ENCODE data around the gene AGO3. TPM values are rescaled to one million over a fixed set of nuclear protein-coding genes. Genes with fewer than 3 reads are reported as not detected.
A peak's percentile ranks its signal among the peaks of the same experiment; 100 is the strongest.

AGO3 gene
- total and polyA plus RNA-seq, 10 of the 15 experiments (the other 5 are each of a cell fraction or from before 2014, with no cell fraction given) = 3.9 to 35.2 (median 12.5) TPM

GRCh38 chr1:35932158-35932636, 1.3 kb downstream of the AGO3 start:
- ChIA-PET SMC1A (ENCODE audit: uncharacterized antibody, unreplicated experiment) (interaction anchor here (0.6 to 2.5 kb wide), 8 partner anchors 10 to 217 kb away, joined by 3 to 12 read pairs (median 4); partner anchors contain the start of genes CLSPN and TRAPPC3), RAD21 (ENCODE audit: unreplicated experiment) (interaction anchor here (0.7 to 2.3 kb wide), 4 partner anchors 9 to 88 kb away, joined by 3 to 6 read pairs (median 3); partner anchors contain the start of gene AGO1), POLR2A (interaction anchor here (1.2 to 1.6 kb wide), 4 partner anchors 17 to 91 kb away, joined by 3 to 7 read pairs (median 4); partner anchors contain the start of gene AGO1), CTCF (interaction anchor here (1.1 to 1.3 kb wide), 6 partner anchors 9 to 94 kb away, joined by 3 to 4 read pairs (median 3); partner anchors contain the start of gene AGO1)
- Histone ChIP-seq H3K4me1 (ENCODE audit: control insufficient read depth, insufficient read depth, low read length) (peaks cover 8% of the 10 kb centered on the region), H3K79me2 (ENCODE audit: control insufficient read depth, insufficient read depth, low read length) (peaks cover 50% of the 10 kb centered on the region), H3K27me3 (replicated peaks in 1 of 2; ENCODE audit: control insufficient read depth in 2 of 2, insufficient read depth in 2 of 2, low read length in 1 of 2) (no peaks in the 10 kb centered on the region), H3K27ac (ENCODE audit: control insufficient read depth, insufficient read depth) (peak overlapping the region; percentile 78; the same call in 1 of the 2 replicates), H2AFZ (ENCODE audit: control insufficient read depth, low read depth, low read length) (no peak overlapping the region; the same call in 1 of the 2 replicates), H3K9me3 (replicated peaks; ENCODE audit: control insufficient read depth, insufficient read depth, low read length) (no peaks in the 10 kb centered on the region), H4K20me1 (ENCODE audit: control insufficient read depth, insufficient read depth) (no peaks in the 10 kb centered on the region), H3K36me3 (ENCODE audit: control insufficient read depth in 2 of 2, insufficient read depth in 2 of 2, low read length in 1 of 2) (no peaks in the 10 kb centered on the region), H3K4me2 (ENCODE audit: control insufficient read depth, insufficient read depth) (peak overlapping the region; percentile 97), H3K9ac (ENCODE audit: control insufficient read depth, insufficient read depth, low read length) (peak overlapping the region; percentile 88), H3K4me3 (peak overlapping the region; percentile 97)
- FAIRE-seq (no peak), DNase-seq (ENCODE audit: low read depth, low spot score) (no peak), ATAC-seq (no peak)
- 21% methylated on average over 7 of the region's 7 CpGs for WGBS (ENCODE audit: insufficient coverage, insufficient replicate concordance, low lambda C conversion rate, missing lambda C conversion rate)
- intact Hi-C loops (cut with micrococcal nuclease; ENCODE audit: unreplicated experiment) (no loop called here), in situ Hi-C loops (cut with MboI) (no loop called here)
- BruUV-seq (replicated peaks) = TSS peak; percentile 54
- TF ChIP-seq EZH2 (IDR thresholded peaks at IDR 0.05; ENCODE audit: borderline replicate concordance, control insufficient read depth, low read depth, low read length) (no peak), HDAC2 (IDR thresholded peaks at IDR 0.05) (no peak), CREM (IDR thresholded peaks at IDR 0.05; ENCODE audit: low read depth) (no peak), BMI1 (IDR thresholded peaks at IDR 0.05; ENCODE audit: borderline replicate concordance) (no peak), ZBED1 (IDR thresholded peaks at IDR 0.05; ENCODE audit: borderline replicate concordance) (no peak), ZBTB4 (CRISPR knock-in tag; IDR thresholded peaks at IDR 0.05) (no peak), KLF5 (IDR thresholded peaks at IDR 0.05; ENCODE audit: partially characterized antibody) (no peak), RELA (IDR thresholded peaks at IDR 0.05; ENCODE audit: borderline replicate concordance, partially characterized antibody) (no peak), STAT1 (conservative IDR thresholded peaks at IDR 0.05) (no peak), RELB (IDR thresholded peaks at IDR 0.05; ENCODE audit: low read depth) (no peak), NKRF (conservative IDR thresholded peaks at IDR 0.05) (no peak), SMAD5 (IDR thresholded peaks at IDR 0.05; ENCODE audit: low read depth) (no peak), ELK1 (IDR thresholded peaks at IDR 0.05; ENCODE audit: low read depth, low read length) (no peak), FOXM1 (IDR thresholded peaks at IDR 0.05; ENCODE audit: low read depth, low read length) (no peak), CBFB (IDR thresholded peaks at IDR 0.05; ENCODE audit: low read depth) (no peak), BRCA1 (IDR thresholded peaks at IDR 0.05; ENCODE audit: low read depth, low read length) (no peak)
